Astrocyte (in vitro differentiated cells and primary cell): Measurements from ENCODE around the gene TOB2. TPM values are rescaled to one million over a fixed set of nuclear protein-coding genes. Genes with fewer than 3 reads are reported as not detected.
"Not testable (repeated sequence)": the region's sequence is repeated elsewhere in the genome, so short reads cannot be mapped to it uniquely, and the experiment has no call there.

Experiments
- DNase-seq: peaks from one replicate; pipeline ENCODE4 v3.0.0-alpha.2; 2010; ENCODE audit warnings: low read depth
- FAIRE-seq: peaks from 2 replicates; lab custom pipeline; 2011; peaks lifted over from hg19 to GRCh38; lab: Jason Lieb, UNC
- H2AFZ ChIP-seq: 2 replicates; pipeline ENCODE4 v1.6.0; 2012; ENCODE audit warnings: low read depth, low read length, inconsistent platforms
- H3K27ac ChIP-seq: 2 replicates; pipeline ENCODE4 v1.5.1; 2011; ENCODE audit warnings: low read depth, low read length, inconsistent platforms
- H3K27me3 ChIP-seq: 2 replicates; pipeline ENCODE4 v1.6.0; 2011; ENCODE audit warnings: low read length, inconsistent platforms; ENCODE audit not compliant: insufficient read depth
- H3K36me3 ChIP-seq: 2 replicates; pipeline ENCODE4 v1.5.1; 2011; ENCODE audit warnings: low read length, inconsistent platforms; ENCODE audit not compliant: insufficient read depth
- H3K4me1 ChIP-seq: 2 replicates; pipeline ENCODE4 v1.5.1; 2011; ENCODE audit warnings: low read length, inconsistent platforms; ENCODE audit not compliant: insufficient read depth
- H3K4me2 ChIP-seq: 2 replicates; pipeline ENCODE4 v1.6.0; 2012; ENCODE audit warnings: low read length, inconsistent platforms
- H3K4me3 ChIP-seq: 2 replicates; pipeline ENCODE4 v1.5.1; 2011; ENCODE audit warnings: low read depth, mild to moderate bottlenecking, low read length, inconsistent platforms; ENCODE audit not compliant: insufficient read depth
- H3K79me2 ChIP-seq: 2 replicates; pipeline ENCODE4 v1.6.0; 2012; ENCODE audit warnings: mild to moderate bottlenecking, low read length, inconsistent platforms; ENCODE audit not compliant: insufficient read depth
- H3K9ac ChIP-seq: 2 replicates; pipeline ENCODE4 v1.6.0; 2012; ENCODE audit warnings: mild to moderate bottlenecking, low read length, inconsistent platforms
- H3K9me3 ChIP-seq: 2 replicates; pipeline ENCODE4 v1.5.1; 2012; ENCODE audit warnings: low read depth, mild to moderate bottlenecking, low read length, inconsistent platforms; ENCODE audit not compliant: insufficient read depth
- H4K20me1 ChIP-seq: 2 replicates; pipeline ENCODE4 v1.6.0; 2012; ENCODE audit warnings: low read length, inconsistent platforms; ENCODE audit not compliant: insufficient read depth
- H3K27ac Mint-ChIP-seq: one replicate; pipeline ENCODE4 v1.8.0; 2021; ENCODE audit warnings: mild to moderate bottlenecking, mixed read lengths; ENCODE audit not compliant: unreplicated experiment
- H3K27me3 Mint-ChIP-seq: one replicate; pipeline ENCODE4 v1.8.0; 2021; ENCODE audit warnings: low read depth, mixed read lengths; ENCODE audit not compliant: unreplicated experiment
- H3K36me3 Mint-ChIP-seq: one replicate; pipeline ENCODE4 v1.8.0; 2021; ENCODE audit warnings: low read depth, mixed read lengths; ENCODE audit not compliant: unreplicated experiment
- H3K4me1 Mint-ChIP-seq: one replicate; pipeline ENCODE4 v1.8.0; 2021; ENCODE audit warnings: low read depth, mixed read lengths; ENCODE audit not compliant: unreplicated experiment
- H3K4me3 Mint-ChIP-seq: one replicate; pipeline ENCODE4 v1.8.0; 2021; ENCODE audit warnings: mild to moderate bottlenecking, moderate library complexity, mixed read lengths; ENCODE audit not compliant: unreplicated experiment
- H3K9me3 Mint-ChIP-seq: one replicate; pipeline ENCODE4 v1.8.0; 2021; ENCODE audit warnings: mild to moderate bottlenecking, mixed read lengths; ENCODE audit not compliant: unreplicated experiment
- CTCF ChIP-seq: IDR thresholded peaks from 2 replicates; pipeline ENCODE4 v1.5.1; 2011; ENCODE audit warnings: low read depth, mild to moderate bottlenecking, inconsistent platforms, low read length, moderate library complexity; ENCODE audit not compliant: insufficient read depth
- EZH2 ChIP-seq: IDR thresholded peaks from 2 replicates; pipeline ENCODE4 v1.6.1; 2012; ENCODE audit warnings: mild to moderate bottlenecking, low read length, inconsistent platforms; ENCODE audit not compliant: insufficient read depth
- total RNA-seq: library from RNA; stranded (reverse); gene quantifications from 2 replicates; pipeline ENCODE4 v1.2.1, GENCODE V29; 2021

TOB2 gene
- total RNA-seq, 1 donor from 2014 or later: 54.6 TPM

DNA sequence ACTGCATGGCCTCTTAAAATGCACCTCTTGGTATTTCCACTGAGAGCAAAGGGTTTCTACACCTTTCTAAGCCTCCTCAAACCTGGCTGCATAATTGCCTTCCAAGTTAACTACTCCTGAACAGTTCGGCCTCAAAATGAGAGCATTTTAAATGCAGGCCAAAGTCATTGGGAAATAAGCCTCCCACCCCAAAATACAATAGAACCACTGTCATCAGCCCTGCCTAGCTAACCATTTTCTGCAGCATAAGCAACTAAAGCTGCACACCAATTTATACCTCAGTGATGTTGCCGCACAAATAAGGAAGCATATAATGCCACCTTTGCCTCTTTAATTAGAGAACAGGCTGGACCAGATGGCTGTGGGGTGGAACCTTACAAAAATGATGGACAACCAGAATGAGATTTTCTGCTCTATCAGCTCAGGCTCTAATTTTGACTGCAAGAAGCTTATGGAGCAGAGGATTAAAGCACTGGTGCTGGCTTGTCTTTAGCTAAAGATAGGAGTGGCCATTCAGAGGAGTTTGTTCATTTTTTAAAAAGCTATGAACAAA lies 4.3 kb downstream of the TOB2 start:
- H3K4me1 ChIP-seq: peaks cover 5% of the 10 kb centered on the region
- FAIRE-seq (no peak), DNase-seq (no peak)
- no peak overlapping the region for H3K9ac ChIP-seq
- peaks cover 92% of the 10 kb centered on the region for H3K79me2 ChIP-seq
- no peaks in the 10 kb centered on the region for H3K9me3 Mint-ChIP-seq
- TF ChIP-seq EZH2 (no peak), CTCF (no peak)
- no peaks in the 10 kb centered on the region for H3K9me3 ChIP-seq
- peaks cover 9% of the 10 kb centered on the region for H3K36me3 Mint-ChIP-seq
- no peak overlapping the region for H3K27ac ChIP-seq
- no peaks in the 10 kb centered on the region for H3K27me3 ChIP-seq
- H4K20me1 ChIP-seq: peaks cover 82% of the 10 kb centered on the region
- peak overlapping the region; percentile 98 for H3K4me3 Mint-ChIP-seq
- H3K27me3 Mint-ChIP-seq: no peaks in the 10 kb centered on the region
- peaks cover 15% of the 10 kb centered on the region for H3K36me3 ChIP-seq
- peaks cover 20% of the 10 kb centered on the region for H3K4me1 Mint-ChIP-seq
- peak overlapping the region; percentile 2 for H3K27ac Mint-ChIP-seq
- H3K4me2 ChIP-seq: peak overlapping the region; percentile 34
- no peak overlapping the region for H2AFZ ChIP-seq
- H3K4me3 ChIP-seq: no peak overlapping the region

DNA sequence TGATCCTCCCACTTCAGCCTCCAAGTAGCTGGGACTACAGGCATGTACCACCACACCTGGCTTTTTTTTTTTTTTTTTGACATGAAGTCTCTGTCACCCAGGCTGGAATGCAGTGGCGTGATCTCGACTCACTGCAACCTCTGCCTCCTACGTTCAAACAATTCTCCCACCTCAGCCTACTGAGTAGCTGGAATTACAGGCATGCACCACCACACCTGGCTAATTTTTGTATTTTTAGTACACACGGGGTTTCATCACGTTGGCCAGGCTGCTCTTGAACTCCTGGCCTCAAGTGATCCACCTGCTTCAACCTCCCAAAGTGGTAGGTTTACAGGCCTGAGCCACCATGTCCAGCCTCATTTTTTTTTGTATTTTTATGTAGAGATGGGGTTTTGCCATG lies 6.1 kb downstream of the TOB2 start:
- Histone ChIP-seq H3K36me3 (peaks cover 27% of the 10 kb centered on the region), H3K79me2 (peaks cover 98% of the 10 kb centered on the region), H4K20me1 (peaks cover 94% of the 10 kb centered on the region)
- not testable (repeated sequence) for H3K4me2 ChIP-seq, DNase-seq, H3K27ac ChIP-seq, H3K9me3 ChIP-seq, FAIRE-seq, H3K4me3 ChIP-seq, H3K27me3 ChIP-seq, H2AFZ ChIP-seq, H3K4me3 Mint-ChIP-seq, H3K27me3 Mint-ChIP-seq, H3K9ac ChIP-seq, H3K9me3 Mint-ChIP-seq, H3K4me1 ChIP-seq
- peaks cover 19% of the 10 kb centered on the region for H3K36me3 Mint-ChIP-seq
- H3K4me1 Mint-ChIP-seq: peaks cover 20% of the 10 kb centered on the region
- H3K27ac Mint-ChIP-seq: peak overlapping the region; percentile 18

DNA sequence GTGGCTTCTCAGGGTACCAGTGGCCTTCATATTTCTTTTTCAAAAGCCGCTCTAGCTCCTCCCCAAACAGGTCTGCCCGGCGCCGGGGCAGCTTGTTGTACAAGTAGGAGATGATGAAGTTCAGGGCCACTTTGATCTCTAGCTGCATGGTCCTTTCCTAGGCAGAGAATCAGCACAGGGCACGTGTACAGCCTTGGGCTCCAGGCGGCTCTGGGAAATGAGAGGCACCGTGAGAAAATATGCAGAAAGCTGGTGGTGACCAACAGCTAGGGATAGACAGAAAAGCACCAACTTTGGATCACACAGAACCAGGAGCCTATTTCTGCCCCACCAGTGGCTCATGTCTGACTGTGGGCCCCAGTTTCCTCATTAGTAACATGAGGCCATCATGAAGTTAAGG lies 9.4 kb downstream of the TOB2 start:
- Mint-ChIP-seq H3K36me3 (peaks cover 14% of the 10 kb centered on the region), H3K27ac (no peak overlapping the region), H3K4me1 (peaks cover 13% of the 10 kb centered on the region), H3K27me3 (no peaks in the 10 kb centered on the region), H3K9me3 (no peaks in the 10 kb centered on the region), H3K4me3 (no peak overlapping the region)
- H3K36me3 ChIP-seq: peaks cover 34% of the 10 kb centered on the region
- H3K9me3 ChIP-seq: no peaks in the 10 kb centered on the region
- no peak overlapping the region for H3K9ac ChIP-seq
- no peaks in the 10 kb centered on the region for H3K4me1 ChIP-seq
- no peak for DNase-seq
- TF ChIP-seq EZH2: no peak
- FAIRE-seq: no peak
- H3K79me2 ChIP-seq: peaks cover 86% of the 10 kb centered on the region
- peaks cover 94% of the 10 kb centered on the region for H4K20me1 ChIP-seq
- no peak overlapping the region for H3K4me3 ChIP-seq
- no peak overlapping the region for H3K4me2 ChIP-seq
- no peak overlapping the region for H2AFZ ChIP-seq
- no peak overlapping the region for H3K27ac ChIP-seq
- H3K27me3 ChIP-seq: no peaks in the 10 kb centered on the region
